ENCODE measurements around the gene GZMM. TPM values are rescaled to one million over a fixed set of nuclear protein-coding genes. Genes with fewer than 3 reads are reported as not detected.

Gene GZMM
- total and polyA plus RNA-seq, 2 of the 13 experiments (the other 11 are each of a cell fraction or from before 2014, with no cell fraction given) = 0.07 TPM; not detected in 1

- TF ChIP-seq SNAPC2 (CRISPR knock-in tag; IDR thresholded peaks at IDR 0.05) (peak; percentile 84; the same call in 1 of the 2 replicates), ZNF251 (CRISPR knock-in tag; IDR thresholded peaks at IDR 0.05) (no peak), ZNF616 (CRISPR knock-in tag; IDR thresholded peaks at IDR 0.05; ENCODE audit: low read depth) (0 out of 2 replicates have a peak, but pooled peaks have one; percentile 23), ZNF333 (CRISPR knock-in tag; IDR thresholded peaks at IDR 0.05; ENCODE audit: borderline replicate concordance) (no peak), SMAD9 (CRISPR knock-in tag; IDR thresholded peaks at IDR 0.05) (no peak), ZNF407 (CRISPR knock-in tag; IDR thresholded peaks at IDR 0.05; ENCODE audit: not compliant biosample characterization) (no peak), ZFP90 (CRISPR knock-in tag; IDR thresholded peaks at IDR 0.05; ENCODE audit: borderline replicate concordance) (no peak), PLRG1 (conservative IDR thresholded peaks at IDR 0.05) (no peak), IKZF1 (IDR thresholded peaks at IDR 0.05) (no peak), CSRNP2 (CRISPR knock-in tag; conservative IDR thresholded peaks at IDR 0.05; ENCODE audit: low read depth) (no peak), HCFC1 (IDR thresholded peaks at IDR 0.05; ENCODE audit: low read depth, low read length) (peak; percentile 81), ZGPAT (CRISPR knock-in tag; IDR thresholded peaks at IDR 0.05) (peak; percentile 64; the same call in 1 of the 2 replicates), ZNF784 (CRISPR knock-in tag; IDR thresholded peaks at IDR 0.05; ENCODE audit: borderline replicate concordance) (no peak), ZNF710 (CRISPR knock-in tag; IDR thresholded peaks at IDR 0.05; ENCODE audit: borderline replicate concordance) (peak; percentile 56; the same call in 1 of the 2 replicates)
These were observed 12.7 kb upstream of the GZMM start (continued) for GRCh38 chr19:531009-531752.

Data from HepG2 (cell line).